HEK293T (cell line): Measurements from ENCODE around the gene MAML2.

Experiments
- CTBP1 ChIP-seq: fragments of 450-650 bp; IDR thresholded peaks from 2 replicates; pipeline ENCODE4 v1.6.1; 2016; ENCODE audit warnings: borderline replicate concordance
- SUZ12 ChIP-seq: fragments of 450-650 bp; IDR thresholded peaks from 2 replicates; pipeline ENCODE4 v1.6.1; 2016; ENCODE audit warnings: mild to moderate bottlenecking

- no peak for TF ChIP-seq SUZ12
- no peak for TF ChIP-seq CTBP1
Measured at GRCh38 chr11:95930948-95931347, 412.0 kb downstream of the MAML2 start.
